Stromal cell of bone marrow (primary cell): ENCODE measurements around the gene PRKAA2.
"Not testable (repeated sequence)": the region's sequence is repeated elsewhere in the genome, so short reads cannot be mapped to it uniquely, and the experiment has no call there.

Experiments used
- DNase-seq: peaks from one replicate; pipeline ENCODE4 v3.0.0-alpha.2; 2012; ENCODE audit warnings: low read depth

Gene PRKAA2

DNA sequence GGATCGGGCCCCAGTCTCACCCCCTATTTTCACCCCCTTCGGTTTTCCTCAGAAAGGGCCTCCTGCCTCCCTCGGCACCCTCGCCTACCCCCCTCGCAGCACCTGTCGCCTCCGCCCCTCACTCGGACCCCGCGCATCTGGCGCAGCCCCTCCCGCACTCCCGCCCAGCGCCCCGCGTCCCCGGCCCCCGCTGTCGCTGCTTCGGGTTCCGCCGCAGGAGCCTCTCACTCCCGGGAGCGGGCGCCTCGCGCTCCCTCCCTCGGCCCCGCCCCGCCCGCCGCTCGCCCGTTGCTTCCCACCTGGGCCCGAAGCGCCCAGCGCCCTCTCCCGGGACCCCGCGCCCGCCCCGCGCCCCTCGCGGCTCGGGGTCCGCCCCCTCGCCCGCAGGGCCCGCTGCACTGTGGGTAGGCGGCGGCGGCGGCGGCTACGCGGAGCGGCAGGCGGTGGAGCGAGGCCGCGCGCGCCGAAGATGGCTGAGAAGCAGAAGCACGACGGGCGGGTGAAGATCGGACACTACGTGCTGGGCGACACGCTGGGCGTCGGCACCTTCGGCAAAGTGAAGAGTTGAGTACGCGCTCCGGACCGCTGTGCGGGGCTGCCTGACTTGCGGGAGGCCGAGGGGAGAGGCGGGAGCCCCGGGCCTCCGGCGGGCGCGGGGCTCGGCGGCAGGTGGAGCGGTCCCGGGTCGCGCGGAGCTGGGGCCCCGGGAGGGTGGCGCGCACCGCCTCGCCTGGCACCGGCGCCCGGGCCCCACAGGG, at the start of gene PRKAA2:
Gene PRKAA2, plus strand, starts transcription at position 396 of the 758 bp plus-strand sequence. Its CDS starts 74 bp downstream, at position 470.
- no peak for DNase-seq

DNA sequence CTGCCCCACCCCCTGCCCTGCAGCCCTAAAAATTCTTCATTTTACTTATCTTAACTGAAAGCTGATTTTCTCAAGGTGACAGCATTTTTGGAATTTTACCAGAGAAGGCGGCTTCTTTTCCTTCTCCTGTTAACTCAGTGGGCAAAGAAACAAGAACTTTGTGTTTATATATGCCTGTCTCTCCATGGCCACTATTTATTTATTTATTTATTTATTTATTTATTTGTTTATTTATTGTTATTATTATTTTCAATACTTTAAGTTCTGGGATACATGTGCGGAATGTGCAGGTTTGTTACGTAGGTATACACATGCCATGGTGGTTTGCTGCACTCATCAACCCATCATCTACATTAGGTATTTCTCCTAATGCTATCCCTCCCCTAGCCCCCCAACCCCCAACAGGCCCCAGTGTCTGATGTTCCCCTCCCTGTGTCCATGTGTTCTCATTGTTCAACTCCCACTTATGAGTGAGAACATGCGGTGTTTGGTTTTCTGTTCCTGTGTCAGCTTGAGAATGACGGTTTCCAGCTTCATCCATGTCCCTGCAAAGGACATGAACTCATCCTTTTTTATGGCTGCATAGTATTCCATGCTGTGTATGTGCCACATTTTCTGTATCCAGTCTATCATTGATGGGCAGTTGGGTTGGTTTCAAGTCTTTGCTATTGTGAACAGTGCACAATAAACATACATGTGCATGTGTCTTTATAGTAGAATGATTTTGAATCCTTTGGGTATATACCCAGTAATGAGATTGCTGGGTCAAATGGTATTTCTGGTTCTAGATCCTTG, 49.5 kb upstream of the PRKAA2 start:
- not testable (repeated sequence) for DNase-seq

DNA sequence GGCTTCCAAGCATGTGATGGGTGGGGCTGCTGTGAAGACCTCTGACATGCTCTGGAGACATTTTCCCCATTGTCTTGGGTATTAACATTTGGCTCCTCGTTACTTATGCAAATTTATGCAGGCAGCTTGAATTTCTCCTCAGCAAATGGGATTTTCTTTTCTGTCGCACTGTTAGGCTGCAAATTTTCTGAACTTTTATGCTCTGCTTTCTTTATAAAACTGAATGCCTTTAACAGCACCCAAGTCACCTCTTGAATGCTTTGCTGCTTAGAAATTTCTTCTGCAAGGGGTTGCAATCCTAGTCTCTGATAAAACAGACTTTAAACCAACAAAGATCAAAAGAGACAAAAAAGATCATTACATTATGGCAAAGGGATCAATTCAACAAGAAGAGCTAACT, 35.0 kb upstream of the PRKAA2 start:
- not testable (repeated sequence) for DNase-seq

DNA sequence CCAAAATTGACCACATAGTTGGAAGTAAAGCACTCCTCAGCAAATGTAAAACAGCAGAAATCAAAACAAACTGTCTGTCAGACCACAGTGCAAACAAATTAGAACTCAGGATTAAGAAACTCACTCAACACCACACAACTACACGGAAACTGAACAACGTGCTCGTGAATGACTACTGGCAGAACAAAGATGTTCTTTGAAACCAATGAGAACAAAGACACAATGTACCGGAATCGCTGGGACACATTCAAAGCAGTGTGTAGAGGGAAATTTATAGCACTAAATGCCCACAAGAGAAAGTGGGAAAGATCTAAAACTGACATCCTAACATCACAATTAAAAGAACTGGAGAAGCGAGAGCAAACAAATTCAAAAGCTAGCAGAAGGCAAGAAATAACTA, 34.3 kb upstream of the PRKAA2 start:
- not testable (repeated sequence) for DNase-seq

DNA sequence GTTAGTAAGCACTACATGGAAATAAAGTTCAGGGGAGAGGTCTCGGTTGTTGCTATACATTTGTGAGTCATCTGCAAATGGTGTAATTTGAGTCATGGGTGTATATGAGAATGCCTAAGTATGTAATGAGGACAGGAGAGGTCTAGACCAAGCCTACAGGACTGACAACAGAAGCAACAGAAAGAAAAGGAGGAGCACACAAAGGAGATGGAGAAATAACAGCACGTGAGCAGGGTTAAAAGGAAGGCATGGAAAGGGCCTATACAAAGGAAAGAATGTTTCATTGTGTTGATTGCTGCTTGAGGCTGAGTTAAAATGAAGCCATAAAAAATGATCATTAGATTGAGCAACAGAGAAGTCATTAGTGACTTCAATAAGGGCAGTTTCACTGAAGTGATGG, 28.0 kb upstream of the PRKAA2 start:
- no peak for DNase-seq

DNA sequence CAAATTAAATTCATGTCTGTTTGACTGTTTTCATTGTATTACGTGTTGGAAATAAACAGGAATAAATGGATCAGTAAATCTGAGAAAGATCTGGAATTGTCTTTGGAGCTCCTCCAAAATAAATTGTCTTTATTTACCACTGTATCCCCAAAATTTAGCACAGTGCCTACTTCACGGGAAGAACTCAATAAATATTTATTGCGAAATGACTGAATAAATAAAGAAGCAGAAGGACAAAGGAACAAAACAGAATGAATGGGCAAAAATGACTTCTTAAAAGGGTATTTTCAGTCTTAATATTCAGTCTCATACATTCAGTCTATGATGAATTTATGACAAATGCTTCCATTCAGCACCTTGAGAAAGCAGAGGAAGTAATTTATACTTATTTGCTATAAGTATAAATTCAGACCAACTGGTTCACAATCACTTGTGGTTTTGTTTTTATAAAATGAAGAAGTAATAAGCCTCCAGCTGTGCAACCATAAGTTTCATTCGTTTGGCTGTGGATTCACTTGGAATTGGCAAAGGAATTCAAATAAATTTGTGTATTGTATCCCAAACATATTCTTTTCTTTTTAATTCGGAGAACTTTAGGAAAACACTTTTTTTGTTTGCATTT, 19.2 kb upstream of the PRKAA2 start:
- no peak for DNase-seq

DNA sequence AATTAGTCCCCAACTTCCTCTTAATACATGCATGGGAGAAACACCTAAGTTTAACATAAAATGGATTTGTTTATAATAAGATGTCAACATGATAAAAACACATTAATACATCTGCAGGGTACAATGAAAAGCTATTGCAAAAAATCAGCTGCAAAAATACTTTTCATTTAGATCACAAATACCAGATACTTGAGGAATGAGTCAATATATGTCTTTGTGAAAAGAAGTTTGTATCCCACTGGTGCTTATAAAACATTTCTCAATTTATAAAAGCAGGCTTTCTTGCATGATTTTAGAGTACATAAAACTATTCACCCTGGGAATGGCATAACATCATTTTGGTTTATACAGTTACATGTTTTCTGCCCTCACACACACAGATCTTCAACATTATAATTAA, 18.6 kb upstream of the PRKAA2 start:
- DNase-seq = no peak

DNA sequence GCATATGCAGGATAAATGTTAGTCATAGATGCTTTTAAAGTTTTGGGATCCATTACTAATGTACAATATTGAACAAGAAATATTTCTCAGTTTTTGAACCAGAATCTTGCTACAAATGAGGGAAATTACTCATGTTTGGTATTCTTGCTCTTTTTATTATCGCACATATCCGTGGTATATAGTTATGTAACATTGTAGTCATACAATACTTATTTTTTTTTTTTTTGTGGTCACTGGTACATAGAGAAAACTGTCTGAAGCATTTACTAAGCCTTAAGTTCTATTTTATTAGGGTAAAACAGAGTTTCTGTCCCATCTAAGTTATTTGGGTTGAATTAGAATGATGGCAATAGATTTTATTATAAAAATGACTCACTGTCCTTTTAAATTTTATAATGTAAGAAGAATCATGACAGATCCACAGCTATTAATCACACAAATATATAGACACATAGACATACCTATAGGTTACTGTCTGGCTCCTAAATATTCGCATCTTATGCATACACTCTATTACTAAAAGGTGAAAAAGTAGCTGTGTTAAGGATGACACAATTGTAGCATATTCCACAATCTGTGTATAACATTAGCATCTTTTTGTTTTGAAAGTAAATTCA, 18.0 kb upstream of the PRKAA2 start:
- no peak for DNase-seq

DNA sequence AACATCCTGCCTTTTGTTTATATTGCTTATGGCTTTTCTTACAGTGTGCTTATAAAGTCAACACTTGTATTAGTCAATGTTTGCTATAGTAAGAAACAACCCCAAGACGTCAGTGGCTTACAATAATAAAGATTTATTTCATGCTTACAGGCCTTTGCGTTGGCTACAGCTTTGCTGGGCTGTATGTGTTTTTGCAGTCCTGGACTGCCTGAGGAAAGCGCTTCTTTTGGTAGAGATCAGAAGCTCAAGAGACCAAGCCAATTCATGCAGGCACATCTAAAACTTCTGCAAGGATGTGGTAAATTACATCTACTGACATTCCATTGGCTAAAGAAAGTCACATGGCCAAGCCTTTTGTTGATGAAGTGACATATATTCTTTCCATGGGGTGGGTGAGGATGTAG, 17.5 kb upstream of the PRKAA2 start:
- DNase-seq = no peak

DNA sequence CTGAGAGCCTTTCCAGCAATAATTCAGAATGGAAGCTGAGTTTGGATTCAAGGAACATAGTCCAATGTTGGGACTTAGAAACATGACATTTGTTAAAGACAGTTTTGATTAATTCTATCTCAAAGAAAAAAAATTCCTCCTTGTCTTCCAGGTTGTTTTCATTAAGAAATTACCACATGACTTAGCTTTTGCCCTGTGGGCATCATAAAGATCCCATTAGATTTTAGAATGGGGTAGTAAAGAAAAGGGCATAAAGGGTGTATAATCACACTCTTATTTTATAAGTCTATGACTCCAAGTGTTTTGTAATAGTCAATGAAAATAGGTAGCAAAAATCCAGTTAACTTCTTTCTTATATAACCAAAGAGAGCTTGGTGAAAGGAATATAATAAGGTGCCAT, 14.3 kb upstream of the PRKAA2 start:
- DNase-seq = no peak

DNA sequence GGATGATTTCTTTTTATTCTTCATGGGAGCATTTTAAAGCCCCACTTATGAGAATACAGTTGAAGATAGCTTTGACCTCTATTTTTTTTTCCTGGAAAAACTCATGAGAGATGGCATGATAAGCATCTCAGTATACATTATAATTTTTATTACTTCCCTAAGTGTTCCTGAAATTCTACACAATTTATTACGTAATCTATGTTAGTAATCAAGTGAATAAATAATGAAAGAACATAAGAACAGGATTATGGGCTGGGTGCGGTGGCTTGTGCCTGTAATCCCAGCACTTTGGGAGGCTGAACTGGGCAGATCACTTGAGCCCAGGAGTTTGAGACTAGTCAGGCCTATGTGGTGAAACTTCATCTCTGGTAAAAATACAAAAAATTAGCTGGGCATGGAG, 13.2 kb upstream of the PRKAA2 start:
- no peak for DNase-seq

DNA sequence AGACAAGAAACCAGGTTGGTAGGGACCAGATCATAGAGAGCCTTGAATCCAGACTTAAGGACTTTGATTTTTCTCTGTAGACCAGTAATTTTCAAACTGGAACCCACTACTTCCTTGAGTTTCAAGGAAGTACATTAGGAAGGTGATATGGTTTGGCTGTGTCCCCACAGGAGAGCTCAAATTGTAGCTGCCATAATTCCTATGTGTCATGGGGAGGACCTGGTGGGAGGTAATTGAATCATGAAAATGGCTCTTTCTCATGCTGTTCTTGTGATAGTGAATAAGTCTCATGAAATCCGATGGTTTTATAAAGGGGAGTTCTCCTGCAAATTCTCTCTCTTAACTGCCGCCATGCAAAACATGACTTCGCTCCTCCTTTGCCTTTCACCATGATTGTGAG, 10.1 kb upstream of the PRKAA2 start:
- DNase-seq = no peak

DNA sequence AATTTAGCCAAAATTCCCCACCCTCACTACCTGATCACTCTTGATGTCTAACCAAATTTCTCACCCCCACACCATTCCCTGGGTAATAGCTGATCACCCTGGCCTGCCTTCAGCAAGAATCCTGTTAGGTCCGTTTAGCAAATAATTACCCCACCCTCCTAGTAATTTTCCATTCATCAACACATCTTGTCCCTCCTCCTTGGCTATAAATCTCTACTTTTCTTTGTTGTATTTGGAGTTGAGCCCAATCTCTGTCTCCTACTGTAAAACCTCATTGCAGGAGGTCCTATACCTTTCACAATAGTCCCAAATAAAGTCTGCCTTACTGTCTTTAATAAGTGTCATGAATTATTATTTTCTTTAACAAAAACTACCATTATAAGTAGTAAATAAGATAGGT, 6.9 kb upstream of the PRKAA2 start:
- no peak for DNase-seq

DNA sequence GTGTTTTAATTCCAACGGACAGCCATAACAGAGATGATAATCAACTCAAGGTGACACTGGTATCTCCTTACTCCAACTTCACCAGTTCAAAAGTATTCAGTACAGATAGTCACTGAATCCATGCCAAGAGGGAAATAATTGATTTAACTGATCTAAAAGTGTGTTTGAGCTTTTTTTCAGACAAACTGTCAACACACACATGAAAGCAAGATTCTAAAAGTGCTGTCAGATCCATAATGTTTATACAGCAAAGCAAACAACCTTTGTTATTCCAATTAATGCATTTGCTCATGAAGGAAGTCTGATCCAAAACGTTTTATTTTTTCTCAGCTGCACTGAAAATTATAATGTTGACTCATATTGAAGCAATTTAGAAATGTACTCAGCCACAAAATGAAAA, 5.9 kb upstream of the PRKAA2 start:
- no peak for DNase-seq

DNA sequence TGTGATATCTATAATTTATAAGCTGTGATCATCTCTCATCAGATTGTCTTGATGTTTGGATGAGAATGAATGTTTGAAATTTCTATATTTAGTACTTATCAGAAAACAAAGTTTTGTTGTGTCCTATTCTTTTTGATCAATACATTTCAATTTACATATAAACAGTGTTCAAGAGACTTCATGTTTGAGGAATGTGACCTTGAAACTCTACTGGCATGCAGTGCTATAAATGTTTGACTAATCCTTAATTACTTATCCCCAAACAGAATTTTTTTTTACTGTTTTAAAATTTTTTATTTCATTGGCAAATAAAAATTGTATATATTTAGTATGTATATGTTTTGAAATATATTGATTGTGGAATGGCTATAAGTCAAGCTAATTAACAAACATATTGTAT, 1.5 kb upstream of the PRKAA2 start:
- no peak for DNase-seq

DNA sequence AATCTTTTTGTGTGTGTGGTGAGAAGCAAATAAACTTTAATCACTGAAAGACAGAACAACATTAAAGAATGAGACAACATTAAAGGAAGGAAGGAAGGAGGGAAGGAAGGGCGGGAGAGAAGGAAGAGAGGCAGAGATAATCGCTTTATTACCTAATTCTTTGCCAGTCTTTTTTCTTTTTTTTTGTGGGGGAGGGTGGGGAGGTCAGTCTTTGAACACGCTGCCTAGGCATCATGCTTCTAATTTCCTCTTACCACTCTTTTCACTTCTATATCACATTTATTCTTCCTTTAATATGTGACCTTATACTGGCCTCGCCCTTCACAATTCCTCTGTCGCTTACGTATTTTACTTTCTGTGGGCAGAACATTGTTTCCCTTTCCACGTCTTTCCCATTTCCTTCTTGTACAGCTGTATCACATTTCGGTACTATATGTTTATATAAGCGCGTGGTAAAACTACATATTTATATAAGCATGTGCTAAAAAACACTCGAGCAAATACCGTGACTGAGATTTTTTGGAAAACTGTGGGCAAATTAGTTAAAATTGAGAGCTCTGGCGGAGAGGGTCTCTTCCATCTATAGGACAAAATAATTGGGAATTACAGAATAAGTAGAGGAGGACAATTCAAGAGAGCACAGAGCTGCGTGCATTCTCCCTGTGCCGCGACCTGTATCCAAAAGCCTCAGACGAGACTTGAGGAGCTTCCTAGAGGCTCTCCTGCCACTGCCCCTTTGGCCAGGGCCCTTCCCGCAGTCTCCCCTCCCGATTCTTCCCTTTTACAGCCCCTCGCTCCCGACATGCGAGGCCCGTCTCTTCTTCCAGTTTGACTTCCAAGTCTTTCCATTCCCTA, 823 bp upstream of the PRKAA2 start:
- DNase-seq = no peak

DNA sequence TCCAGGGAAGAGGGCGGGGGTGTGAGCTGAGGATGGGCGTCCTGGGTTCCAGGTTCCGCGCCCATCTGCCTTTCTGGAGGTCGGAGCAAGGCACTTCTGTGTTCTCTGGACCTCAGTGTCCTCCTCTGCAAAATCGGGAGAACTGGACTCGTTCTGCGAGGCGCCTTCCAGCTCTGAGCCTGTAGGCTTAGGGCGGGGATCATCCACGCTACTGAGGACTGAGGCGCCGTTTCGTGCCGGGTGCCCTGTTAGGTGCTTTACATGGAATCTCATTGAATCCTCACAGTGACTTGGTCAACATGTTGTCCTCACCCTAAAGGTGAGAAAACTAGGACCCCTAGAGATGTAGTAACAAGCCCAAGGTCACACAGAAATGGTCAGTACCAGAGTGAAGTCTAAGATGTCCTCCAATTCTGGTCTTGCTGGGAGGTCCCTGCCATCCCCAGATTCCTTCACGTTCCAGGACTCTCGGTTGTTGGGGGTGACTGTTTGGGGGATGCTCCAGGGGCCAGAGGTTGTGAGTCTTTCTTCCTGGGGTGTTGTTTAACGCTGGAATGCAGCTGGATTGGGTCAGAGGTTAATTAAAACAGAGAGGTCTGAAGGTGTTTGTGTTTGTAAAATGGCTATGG, 677 bp downstream of the PRKAA2 start:
- no peak for DNase-seq

DNA sequence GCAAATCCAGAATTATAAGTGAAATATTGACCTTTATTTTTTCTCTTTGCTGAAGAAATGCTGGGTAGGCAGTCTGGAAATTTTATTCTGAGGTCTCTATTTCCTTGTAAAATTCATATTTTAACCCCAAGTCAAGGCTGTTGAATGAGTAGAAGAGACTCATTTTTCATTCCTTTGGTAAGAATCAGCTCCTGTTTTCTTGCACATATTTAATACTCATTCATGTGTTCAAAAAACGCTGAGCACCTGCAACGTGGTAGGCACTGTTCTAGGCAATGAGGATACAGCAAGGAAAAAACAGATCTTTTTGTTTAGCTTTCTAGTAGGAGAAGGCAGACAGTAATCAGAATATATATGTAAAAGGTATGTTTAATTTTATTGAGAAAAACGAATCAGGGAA, 1.5 kb downstream of the PRKAA2 start:
- DNase-seq = no peak

DNA sequence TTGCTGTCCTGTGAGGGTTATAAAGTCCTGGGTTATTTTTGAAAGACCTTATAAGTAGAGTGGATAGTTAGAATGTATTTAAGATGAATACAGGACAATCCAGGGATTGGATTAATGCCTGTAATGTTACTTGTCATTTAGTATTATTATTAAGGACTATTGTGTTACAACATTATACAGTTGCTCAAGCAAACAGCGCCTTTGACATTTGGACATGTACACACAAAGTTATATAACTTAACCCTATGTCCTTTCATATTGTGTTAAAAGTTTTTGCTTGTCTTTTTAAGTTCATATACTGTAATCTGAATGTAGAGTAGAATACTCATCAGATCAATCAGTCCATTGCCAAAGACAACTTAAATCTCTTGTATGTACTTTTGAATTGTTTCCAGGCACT, 2.0 kb downstream of the PRKAA2 start:
- no peak for DNase-seq

DNA sequence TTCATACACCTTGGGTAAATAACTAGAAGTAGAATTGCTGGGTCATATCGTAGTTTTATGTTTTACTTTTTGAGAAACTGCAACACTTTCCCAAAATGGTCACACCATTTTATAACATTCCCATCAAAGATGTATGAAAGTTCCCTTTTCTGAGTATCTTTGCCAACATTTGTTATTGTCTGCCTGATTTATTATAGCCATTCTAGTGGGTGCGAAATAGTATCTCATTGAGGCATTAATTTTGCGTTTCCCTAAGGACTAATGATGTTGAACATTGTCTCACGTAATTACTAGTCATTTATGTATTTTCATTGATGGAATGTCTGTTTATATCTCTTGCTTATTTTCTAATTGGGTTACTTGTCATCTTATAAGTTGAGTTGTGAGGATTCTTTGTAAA, 3.4 kb downstream of the PRKAA2 start:
- DNase-seq = no peak
